ENCODE data around the gene SCNN1A. TPM values are rescaled to one million over a fixed set of nuclear protein-coding genes. Genes with fewer than 3 reads are reported as not detected.

Gene SCNN1A
- total and polyA plus RNA-seq, 2 donors (not counting 3 experiments of a cell fraction or from before 2014, with no cell fraction given) = 0.12 to 0.18 TPM

DNA sequence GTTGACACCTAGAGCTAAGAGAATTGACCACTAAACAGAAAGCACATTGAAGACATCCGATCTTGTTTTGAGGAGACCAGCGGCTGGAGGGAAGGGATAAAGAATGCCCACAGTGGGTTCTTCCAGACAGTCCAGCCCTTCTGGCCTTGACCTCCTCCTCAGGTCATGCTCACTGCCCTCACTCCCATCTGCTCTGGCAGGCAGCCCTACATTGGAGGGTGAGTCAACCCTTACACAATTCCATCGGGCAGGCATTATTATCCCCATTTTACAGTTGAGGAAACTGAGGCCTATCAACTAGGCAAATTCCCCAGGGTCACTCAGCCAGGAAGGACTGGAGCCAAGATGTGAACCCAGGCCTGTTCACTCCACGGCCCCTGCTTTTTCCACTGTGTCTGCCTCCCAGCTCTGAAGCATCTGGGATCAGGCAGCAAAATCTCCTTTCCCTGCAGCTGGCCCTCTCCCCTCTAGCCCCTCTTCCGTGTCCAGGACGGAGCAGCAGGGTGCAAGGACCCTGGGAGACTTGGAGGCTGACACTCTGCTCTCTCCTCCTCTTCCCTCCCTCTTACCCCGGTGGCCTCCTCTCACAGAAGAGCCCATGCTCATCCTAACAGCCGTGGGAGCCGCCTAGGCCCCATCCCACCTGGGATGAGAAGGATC lies 5.3 kb downstream of the SCNN1A start:
- H3K4me2 ChIP-seq (ENCODE audit: insufficient read depth, low read length) = no peak overlapping the region
- ChIA-PET POLR2A (interaction anchor here (0.6 kb wide), 1 partner anchor 170 kb away, joined by 3 read pairs; the partner anchor contains the start of gene CD9), CTCF (interaction anchor here (2.0 to 5.9 kb wide), 3 partner anchors 34 to 95 kb away, joined by 4 to 30 read pairs (median 12); no protein-coding TSS in a partner anchor)
- H3K4me3 ChIP-seq (replicated peaks in 1 of 3; ENCODE audit: insufficient read depth in 1 of 3, low read depth in 1 of 3, low read length in 3 of 3) = no peak overlapping the region
- no TSS peak for BruUV-seq (replicated peaks)
- H3K27ac ChIP-seq (ENCODE audit: insufficient read depth, low read depth, low read length) = no peak overlapping the region
- FAIRE-seq = no peak
- no peak for DNase-seq (ENCODE audit: low read depth, low spot score)
- H4K20me1 ChIP-seq (replicated peaks; ENCODE audit: control insufficient read depth, extremely low read depth, insufficient read depth, low read length) = no peaks in the 10 kb centered on the region
- intact Hi-C loops (cut with micrococcal nuclease) (loop anchor here (2.0 kb wide), 1 partner anchor 47 kb away; no protein-coding TSS in a partner anchor), dilution Hi-C loops (cut with MboI; ENCODE audit: extremely low pct_ligation_motif_present, low sequenced_read_pairs) (no loop called here)
- H3K9me1 ChIP-seq (replicated peaks; ENCODE audit: control insufficient read depth, extremely low read depth, insufficient read depth, low read length) = no peaks in the 10 kb centered on the region
- TF ChIP-seq, protein P1, sequence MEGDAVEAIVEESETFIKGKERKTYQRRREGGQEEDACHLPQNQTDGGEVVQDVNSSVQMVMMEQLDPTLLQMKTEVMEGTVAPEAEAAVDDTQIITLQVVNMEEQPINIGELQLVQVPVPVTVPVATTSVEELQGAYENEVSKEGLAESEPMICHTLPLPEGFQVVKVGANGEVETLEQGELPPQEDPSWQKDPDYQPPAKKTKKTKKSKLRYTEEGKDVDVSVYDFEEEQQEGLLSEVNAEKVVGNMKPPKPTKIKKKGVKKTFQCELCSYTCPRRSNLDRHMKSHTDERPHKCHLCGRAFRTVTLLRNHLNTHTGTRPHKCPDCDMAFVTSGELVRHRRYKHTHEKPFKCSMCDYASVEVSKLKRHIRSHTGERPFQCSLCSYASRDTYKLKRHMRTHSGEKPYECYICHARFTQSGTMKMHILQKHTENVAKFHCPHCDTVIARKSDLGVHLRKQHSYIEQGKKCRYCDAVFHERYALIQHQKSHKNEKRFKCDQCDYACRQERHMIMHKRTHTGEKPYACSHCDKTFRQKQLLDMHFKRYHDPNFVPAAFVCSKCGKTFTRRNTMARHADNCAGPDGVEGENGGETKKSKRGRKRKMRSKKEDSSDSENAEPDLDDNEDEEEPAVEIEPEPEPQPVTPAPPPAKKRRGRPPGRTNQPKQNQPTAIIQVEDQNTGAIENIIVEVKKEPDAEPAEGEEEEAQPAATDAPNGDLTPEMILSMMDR (IDR thresholded peaks at IDR 0.05; ENCODE audit: extremely low read depth in 1 of 2, insufficient read depth in 1 of 2, low read depth in 1 of 2, low read length in 2 of 2) = no peak
- TF ChIP-seq MYC (IDR thresholded peaks at IDR 0.05; ENCODE audit: low read depth, low read length) (no peak), POLR2AphosphoS5 (IDR thresholded peaks at IDR 0.05; ENCODE audit: insufficient read depth, low read depth, low read length) (no peak), JUN (IDR thresholded peaks at IDR 0.05; ENCODE audit: borderline replicate concordance, insufficient read depth, insufficient read length, low read depth) (no peak), FOS (IDR thresholded peaks at IDR 0.05; ENCODE audit: borderline replicate concordance, insufficient read depth, low read length) (no peak), POLR2A (IDR thresholded peaks at IDR 0.05; ENCODE audit: low read depth, low read length) (no peak), GATA2 (IDR thresholded peaks at IDR 0.05; ENCODE audit: insufficient read depth, insufficient read length, low read depth, low read length) (no peak), EZH2 (IDR thresholded peaks at IDR 0.05; ENCODE audit: borderline replicate concordance, low read depth, low read length, severe bottlenecking) (no peak)
- TF ChIP-seq, protein P2, sequence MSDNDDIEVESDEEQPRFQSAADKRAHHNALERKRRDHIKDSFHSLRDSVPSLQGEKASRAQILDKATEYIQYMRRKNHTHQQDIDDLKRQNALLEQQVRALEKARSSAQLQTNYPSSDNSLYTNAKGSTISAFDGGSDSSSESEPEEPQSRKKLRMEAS (IDR thresholded peaks at IDR 0.05; ENCODE audit: insufficient read depth, insufficient read length) = no peak
- H3K36me3 ChIP-seq (ENCODE audit: control insufficient read depth in 2 of 2, extremely low read depth in 1 of 2, insufficient read depth in 2 of 2, low read length in 2 of 2) = no peaks in the 10 kb centered on the region
- no peak overlapping the region for H3K9ac ChIP-seq (replicated peaks; ENCODE audit: extremely low read depth, insufficient read depth, low read length)
- H3K9me3 ChIP-seq (replicated peaks; ENCODE audit: control insufficient read depth, insufficient read depth, low read length) = no peaks in the 10 kb centered on the region
- peaks cover 33% of the 10 kb centered on the region for H3K4me1 ChIP-seq (ENCODE audit: control insufficient read depth, extremely low read depth, insufficient read depth, low read length)
- no peaks in the 10 kb centered on the region for H3K27me3 ChIP-seq (ENCODE audit: control insufficient read depth in 2 of 2, insufficient read depth in 2 of 2, low read length in 2 of 2)
- no peak overlapping the region for H2AFZ ChIP-seq (ENCODE audit: low read depth, low read length)
- H3K79me2 ChIP-seq (ENCODE audit: control insufficient read depth, insufficient read depth, low read length) = no peaks in the 10 kb centered on the region
